Measurements from ENCODE around the gene ARSB.

The ARSB gene

DNA sequence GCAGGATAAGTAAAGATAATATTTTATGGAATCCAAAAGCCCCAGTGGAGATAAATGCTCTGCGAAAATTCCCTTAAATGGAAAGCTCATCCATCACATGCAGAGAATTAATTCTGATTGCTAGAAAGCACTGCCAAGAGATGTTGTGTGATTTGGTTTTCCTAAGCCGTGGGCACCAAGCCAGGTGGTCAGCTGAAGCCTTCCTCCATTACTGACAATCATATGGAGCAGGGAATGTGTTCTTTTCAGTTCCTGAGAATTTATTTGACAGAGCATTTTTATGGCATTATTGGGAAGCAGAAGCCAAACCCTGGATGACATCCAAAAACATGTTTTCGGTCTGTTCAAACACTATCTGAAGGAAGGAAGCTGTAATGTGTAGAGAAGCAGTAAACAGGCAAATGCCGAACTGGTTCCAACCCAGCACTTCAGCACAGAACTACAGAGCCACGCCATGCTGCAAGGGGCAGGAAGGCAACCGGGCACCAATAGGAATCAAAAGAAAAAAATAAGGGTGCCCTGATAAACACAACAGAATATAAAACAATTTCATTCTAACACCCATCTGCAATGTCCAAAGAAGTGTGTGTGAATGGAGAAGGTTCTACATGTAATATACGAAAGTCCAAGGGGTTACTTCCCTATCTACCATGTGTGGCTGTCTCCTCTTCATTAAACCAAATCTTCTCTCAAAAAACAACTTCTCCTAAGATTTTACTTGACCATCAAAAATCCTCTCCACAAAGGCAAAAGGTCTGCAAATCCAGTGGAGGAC, 12.3 kb downstream of the ARSB start:
- DNase-seq (ENCODE audit: low read depth) = peak; percentile 72
- no peak overlapping the region for H3K4me3 ChIP-seq (ENCODE audit: low read length)
- TF ChIP-seq, protein P1, sequence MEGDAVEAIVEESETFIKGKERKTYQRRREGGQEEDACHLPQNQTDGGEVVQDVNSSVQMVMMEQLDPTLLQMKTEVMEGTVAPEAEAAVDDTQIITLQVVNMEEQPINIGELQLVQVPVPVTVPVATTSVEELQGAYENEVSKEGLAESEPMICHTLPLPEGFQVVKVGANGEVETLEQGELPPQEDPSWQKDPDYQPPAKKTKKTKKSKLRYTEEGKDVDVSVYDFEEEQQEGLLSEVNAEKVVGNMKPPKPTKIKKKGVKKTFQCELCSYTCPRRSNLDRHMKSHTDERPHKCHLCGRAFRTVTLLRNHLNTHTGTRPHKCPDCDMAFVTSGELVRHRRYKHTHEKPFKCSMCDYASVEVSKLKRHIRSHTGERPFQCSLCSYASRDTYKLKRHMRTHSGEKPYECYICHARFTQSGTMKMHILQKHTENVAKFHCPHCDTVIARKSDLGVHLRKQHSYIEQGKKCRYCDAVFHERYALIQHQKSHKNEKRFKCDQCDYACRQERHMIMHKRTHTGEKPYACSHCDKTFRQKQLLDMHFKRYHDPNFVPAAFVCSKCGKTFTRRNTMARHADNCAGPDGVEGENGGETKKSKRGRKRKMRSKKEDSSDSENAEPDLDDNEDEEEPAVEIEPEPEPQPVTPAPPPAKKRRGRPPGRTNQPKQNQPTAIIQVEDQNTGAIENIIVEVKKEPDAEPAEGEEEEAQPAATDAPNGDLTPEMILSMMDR (conservative IDR thresholded peaks at IDR 0.05; ENCODE audit: low read length) = no peak

DNA sequence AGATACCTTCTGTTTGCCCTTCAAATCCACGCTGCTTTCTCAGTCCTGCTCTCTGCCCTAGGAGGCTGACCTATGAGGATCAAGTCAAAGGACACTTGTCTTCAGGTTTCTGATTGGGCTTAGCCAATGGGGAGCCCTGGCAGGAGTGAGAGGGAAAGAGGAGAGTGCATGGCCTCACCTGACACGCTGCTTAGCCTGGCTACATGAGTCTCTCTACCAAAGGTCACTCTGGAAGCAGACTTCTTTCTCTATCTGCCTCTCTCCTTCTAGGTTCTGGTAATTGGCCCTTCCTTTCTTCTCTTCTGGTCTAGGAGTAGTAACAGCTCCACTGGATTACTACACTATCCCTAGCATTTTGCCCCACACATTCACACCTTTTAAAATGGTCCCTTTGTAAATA, 13.1 kb downstream of the ARSB start:
- DNase-seq (ENCODE audit: low read depth) = no peak

DNA sequence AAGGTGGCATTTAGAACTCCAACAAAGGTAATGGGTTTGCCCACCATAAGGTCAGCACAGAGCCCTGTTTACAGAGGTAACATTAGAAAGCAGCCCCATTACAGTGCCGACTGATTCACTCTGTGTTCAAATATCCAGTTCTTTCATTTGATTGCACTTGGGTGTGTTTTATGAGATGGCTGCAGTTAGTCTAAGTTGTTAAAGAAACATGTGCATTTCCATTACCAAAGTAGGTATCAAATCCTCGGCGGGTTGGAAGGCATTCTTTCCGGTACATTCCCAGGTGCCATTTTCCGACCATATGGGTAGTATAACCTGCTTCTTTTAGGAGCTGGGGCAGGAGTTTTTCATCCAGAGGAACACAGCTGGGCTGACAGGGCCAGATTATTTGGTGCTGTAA, 16.3 kb downstream of the ARSB start:
- no peak overlapping the region for H3K4me3 ChIP-seq (ENCODE audit: low read length)
- TF ChIP-seq, protein P1 (conservative IDR thresholded peaks at IDR 0.05; ENCODE audit: low read length) = no peak
- DNase-seq (ENCODE audit: low read depth) = no peak

More for the DNA sequence above, 13.1 kb downstream of the ARSB start:
- TF ChIP-seq, protein P1 (conservative IDR thresholded peaks at IDR 0.05; ENCODE audit: low read length) = no peak
- H3K4me3 ChIP-seq (ENCODE audit: low read length) = no peak overlapping the region

DNA sequence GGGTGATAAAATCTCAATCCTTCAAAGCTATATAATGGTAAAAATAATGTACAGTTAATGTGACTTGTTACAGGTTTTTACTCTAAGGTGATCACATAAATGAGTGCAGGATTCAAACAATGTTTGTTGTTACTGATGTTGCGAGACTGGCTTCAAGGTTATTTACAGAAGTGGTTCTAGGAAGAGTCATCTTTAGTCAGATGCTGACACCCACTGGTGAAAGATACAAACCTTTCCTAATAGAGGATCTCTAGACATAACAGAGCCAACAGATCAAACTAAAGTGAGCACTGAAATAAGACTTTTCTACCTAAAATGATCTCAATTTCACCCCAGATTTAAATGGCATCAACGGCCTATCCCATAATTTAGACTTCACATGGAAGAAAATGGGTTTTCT, 20.2 kb downstream of the ARSB start:
- TF ChIP-seq, protein P1 (conservative IDR thresholded peaks at IDR 0.05; ENCODE audit: low read length) = peak; percentile 72
- no peak overlapping the region for H3K4me3 ChIP-seq (ENCODE audit: low read length)
- peak; percentile 77 for DNase-seq (ENCODE audit: low read depth)

DNA sequence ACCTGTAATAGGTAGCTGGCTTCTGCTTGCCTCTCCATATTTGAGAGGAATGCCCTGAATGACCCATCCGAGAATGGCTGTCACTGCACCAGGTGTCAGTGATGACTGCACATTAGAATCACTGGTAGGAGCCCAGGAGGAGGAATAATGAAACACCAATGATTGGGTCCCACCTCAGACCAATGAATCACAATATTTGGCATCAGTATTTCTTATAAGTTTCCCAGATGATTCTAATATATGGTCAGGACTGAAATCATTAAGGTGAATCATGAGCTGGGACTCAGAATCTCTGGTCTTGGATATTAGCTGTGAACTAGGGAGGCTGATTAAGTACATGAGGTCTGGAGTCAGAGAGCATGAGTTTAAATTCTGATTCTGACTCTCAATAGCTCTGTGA, 23.4 kb downstream of the ARSB start:
- TF ChIP-seq, protein P1 (conservative IDR thresholded peaks at IDR 0.05; ENCODE audit: low read length) = no peak
- H3K4me3 ChIP-seq (ENCODE audit: low read length) = no peak overlapping the region
- peak; percentile 33 for DNase-seq (ENCODE audit: low read depth)

DNA sequence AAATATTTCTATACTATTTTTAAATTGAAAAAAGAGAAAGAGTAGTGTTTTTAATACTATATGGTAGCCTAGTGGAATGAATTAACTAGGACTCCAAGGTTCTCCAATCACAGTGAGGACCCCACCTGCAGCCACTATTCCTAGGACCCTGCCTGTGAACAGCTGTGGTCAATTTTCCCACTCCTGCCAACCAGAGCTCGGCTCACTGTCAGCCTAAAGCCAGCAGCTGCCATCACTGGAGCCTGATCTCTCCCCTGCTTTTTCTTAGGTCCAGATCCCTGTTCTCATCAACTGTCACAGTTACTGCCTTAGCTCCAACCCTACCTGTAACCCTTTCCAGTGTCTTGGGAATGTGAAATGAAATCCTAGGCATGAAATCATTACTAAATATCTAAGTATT, 25.3 kb downstream of the ARSB start:
- TF ChIP-seq, protein P1 (conservative IDR thresholded peaks at IDR 0.05; ENCODE audit: low read length) = no peak
- no peak overlapping the region for H3K4me3 ChIP-seq (ENCODE audit: low read length)
- DNase-seq (ENCODE audit: low read depth) = no peak

All from AG10803 (cell line).